GM18517 (cell line): Measurements from ENCODE around the gene GOLGA8B.
"Not testable (repeated sequence)": the region's sequence is repeated elsewhere in the genome, so short reads cannot be mapped to it uniquely, and the experiment has no call there.

Source experiments
- ATAC-seq: cut with Tn5 transposase; IDR thresholded peaks from one replicate; pipeline ENCODE4 v1.9.1; 2021; ENCODE audit warnings: mild to moderate bottlenecking, moderate library complexity; ENCODE audit not compliant: unreplicated experiment

GOLGA8B gene, protein sequence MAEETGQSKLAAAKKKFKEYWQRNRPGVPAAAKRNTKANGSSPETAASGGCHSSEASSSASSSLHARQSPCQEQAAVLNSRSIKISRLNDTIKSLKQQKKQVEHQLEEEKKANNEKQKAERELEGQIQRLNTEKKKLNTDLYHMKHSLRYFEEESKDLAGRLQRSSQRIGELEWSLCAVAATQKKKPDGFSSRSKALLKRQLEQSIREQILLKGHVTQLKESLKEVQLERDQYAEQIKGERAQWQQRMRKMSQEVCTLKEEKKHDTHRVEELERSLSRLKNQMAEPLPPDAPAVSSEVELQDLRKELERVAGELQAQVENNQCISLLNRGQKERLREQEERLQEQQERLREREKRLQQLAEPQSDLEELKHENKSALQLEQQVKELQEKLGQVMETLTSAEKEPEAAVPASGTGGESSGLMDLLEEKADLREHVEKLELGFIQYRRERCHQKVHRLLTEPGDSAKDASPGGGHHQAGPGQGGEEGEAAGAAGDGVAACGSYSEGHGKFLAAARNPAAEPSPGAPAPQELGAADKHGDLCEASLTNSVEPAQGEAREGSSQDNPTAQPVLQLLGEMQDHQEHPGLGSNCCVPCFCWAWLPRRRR

DNA sequence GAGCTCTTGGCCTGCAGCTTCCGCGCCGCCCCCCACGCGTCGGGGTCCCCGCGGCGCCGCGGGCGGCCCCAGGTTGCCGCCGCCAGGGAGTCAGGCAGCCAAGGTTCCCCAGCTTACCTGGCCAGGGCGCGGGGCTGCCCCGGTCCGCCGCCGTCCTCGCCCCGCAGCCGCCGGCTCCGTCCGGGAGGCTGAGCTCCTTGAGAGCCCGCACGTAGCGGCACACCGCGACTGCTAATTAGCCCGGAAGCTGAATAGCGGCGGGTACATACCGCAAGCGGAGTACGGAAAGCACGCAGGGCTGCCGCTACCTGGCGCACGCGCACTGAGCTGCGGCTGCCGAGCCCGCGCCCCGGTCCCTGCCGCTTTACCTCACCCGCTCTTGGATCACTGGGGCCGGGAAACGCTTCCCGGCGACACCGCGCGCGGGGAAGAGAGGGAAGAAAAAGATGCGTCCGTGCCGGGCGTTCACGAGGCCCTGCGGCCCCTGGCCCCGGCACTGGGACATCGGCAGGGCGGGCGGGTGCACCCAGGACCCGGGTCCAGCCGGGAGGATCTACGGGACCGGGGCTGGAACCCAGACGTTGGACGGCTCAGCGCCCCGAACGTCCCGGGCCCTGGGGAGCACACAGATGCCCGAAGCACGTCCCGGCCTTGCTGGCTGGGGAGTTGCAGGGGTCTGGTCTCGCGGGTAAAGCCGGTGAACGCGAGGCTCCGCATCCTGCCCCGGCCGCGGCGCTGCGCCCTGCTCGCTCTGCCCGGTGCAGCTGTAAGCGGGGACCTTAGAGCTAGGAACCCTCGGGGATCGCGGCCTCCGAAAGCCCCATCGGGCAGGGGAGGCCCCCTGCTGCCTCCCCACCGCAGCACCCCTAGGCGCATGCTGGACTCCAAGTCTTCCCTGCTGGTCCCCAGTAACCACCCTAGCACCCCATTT is at the start of gene GOLGA8B:
Gene GOLGA8B (minus strand): TSS at position 253 of the 931 bp plus-strand sequence. CDS start 47,739 bp downstream, outside the sequence.
- peak; percentile 66 for ATAC-seq

DNA sequence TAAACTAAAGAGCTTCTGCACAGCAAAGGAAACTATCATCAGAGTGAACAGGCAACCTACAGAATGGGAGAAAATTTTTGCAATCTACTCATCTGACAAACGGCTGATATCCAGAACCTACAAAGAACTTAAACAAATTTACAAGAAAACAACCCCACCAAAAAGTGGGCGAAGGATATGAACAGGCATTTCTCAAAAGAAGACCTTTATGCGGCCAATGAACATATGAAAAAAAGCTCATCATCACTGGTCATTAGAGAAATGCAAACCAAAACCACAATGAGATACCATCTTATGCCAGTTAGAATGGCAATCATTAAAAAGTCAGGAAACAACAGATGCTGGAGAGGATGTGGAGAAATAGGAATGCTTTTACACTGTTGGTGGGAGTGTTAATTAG is 49.7 kb upstream of the GOLGA8B start:
- ATAC-seq = not testable (repeated sequence)

DNA sequence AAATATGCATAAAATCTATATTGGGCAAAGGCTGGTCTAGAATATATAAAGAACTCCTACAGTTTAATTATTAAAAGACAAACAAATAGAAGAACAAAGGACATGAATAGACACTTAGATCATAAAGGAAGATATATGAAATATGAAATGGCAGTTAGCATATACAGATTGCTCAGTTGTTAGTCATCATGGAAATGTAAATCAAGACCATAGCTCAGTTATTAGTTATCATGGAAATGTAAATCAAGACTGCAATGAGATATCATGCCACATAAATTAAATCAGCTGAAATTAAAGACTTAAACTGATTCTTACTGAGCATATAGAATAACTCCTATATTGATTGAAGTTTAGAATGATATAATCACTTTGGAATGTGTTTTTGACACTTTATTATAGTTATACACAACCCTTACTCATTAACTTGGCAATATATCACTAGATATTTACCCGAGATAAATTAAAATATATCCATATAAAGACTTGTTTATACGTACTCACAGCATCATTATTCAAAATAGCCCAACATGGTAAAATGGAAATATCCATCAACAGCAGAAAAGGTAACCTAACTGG is 45.2 kb upstream of the GOLGA8B start:
- no peak for ATAC-seq

DNA sequence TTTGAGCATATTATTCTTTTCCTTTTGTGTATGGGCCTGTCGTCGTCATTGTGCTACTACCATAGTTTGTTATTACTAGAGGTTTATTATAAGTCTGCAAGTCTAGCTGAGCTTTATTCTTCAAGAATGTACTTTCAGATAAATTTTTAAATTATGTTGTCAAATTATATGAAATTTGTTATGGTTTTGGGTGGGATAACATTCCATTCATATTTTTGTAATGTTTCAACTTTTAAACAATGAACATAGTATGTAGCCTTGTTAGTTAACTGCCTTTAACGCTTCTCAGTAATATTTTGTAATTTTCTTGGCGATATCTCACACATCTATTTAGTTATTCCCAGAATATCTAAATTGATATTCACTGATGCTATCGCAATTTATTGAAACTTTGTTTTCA is 41.6 kb upstream of the GOLGA8B start:
- ATAC-seq = no peak

DNA sequence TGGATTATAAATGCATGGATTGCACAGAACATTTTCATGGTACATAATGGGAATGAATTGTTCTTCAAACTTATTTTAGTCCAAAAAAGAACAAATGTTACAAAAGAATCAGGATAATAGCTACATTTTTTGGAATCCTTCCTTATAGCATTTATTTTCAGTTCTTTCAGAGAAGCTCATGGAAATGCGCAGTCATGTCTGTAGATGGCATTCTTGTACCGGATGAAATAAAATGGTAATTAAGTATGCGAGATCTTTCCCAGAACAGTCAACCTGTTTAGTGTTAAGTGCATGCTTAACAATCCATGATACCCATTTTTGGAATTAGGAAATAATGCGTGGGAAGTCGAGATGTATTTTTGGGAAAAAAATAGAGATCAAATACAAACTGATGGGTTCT is 38.2 kb upstream of the GOLGA8B start:
- no peak for ATAC-seq

GRCh38 chr15:34620814-34621213 is 37.4 kb upstream of the GOLGA8B start:
- no peak for ATAC-seq

GRCh38 chr15:34620142-34620541 is 36.7 kb upstream of the GOLGA8B start:
- ATAC-seq = no peak

GRCh38 chr15:34619151-34619550 is 35.7 kb upstream of the GOLGA8B start:
- no peak for ATAC-seq

DNA sequence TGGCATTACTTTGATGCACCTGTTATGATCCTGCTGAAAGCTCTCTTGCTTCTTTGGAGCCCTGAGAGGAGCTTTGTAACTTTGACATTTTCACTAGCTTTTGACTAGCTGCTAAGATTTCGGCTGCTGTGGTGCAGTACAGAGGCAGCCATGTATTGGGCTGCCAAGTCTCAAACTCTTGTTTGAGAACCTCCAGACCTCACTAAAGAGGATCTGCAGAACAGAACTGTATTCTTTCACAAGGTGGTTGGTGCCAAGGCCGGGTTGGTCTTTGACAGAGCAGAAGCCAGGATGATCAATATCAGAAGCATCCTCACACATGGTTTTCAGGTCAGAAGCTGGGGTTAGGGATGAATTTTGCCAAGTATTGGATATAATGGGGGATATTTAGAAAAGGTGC is 34.6 kb upstream of the GOLGA8B start:
- no peak for ATAC-seq

GRCh38 chr15:34616613-34617012 is 33.2 kb upstream of the GOLGA8B start:
- ATAC-seq = no peak

GRCh38 chr15:34613997-34614396 is 30.5 kb upstream of the GOLGA8B start:
- no peak for ATAC-seq

DNA sequence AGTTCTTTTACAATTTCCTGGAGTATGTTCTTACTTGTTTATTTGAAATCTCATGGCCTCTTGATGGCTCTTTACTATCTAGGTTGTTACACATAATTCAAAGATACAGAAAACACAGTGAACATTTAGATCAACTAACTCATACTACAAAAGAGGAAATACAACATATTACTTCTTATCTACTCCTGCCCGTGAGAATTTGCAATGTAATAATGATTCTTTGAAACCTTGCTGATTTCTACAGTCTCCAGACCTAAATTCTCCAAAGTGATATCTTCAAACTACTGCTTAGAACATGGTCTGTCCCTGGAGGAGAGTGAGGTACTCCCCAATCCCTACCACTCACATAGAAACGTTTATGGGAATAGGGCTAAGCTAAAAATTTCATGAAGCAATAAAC is 29.9 kb upstream of the GOLGA8B start:
- ATAC-seq = no peak

DNA sequence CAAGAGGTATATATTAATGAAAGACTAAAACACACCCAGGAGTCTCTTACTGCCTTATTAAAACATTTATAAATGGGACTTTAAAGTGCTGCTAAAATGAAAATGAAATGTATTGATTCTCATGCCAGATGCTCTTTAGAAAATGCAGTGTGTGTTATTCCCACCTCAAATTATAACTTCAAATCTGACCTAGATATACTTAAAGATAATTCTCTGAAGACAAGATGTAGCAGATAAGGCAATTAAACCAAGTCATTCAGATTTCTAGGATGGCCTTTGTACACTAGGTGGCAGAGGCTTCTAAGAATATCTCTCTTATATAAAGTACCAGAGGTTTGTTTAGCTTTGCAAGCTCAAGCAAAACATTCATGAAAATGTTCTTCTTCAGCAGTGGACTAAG is 26.9 kb upstream of the GOLGA8B start:
- no peak for ATAC-seq

- ATAC-seq = no peak
Observed at GRCh38 chr15:34609102-34610057, 25.9 kb upstream of the GOLGA8B start.

DNA sequence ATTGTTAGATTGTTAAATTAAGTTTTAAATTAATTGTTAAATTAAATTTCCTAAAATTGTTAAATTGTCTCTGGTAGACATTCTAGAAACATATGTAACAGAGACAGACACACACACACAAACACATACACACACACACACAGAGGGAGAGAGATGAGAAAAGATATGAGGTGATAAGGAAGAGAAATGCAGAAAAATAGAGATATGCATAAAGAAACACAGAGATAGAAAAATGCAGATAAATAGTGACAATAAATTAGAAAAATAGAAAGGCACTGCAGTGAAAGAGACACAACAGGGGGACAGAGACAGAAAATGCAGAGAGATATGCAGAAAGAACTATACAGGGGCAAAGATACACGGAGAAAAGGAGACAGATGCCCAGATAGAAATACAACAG is 25.1 kb upstream of the GOLGA8B start:
- ATAC-seq = no peak

GRCh38 chr15:34607832-34608231 is 24.4 kb upstream of the GOLGA8B start:
- ATAC-seq = no peak

GRCh38 chr15:34606545-34606944 is 23.1 kb upstream of the GOLGA8B start:
- no peak for ATAC-seq

DNA sequence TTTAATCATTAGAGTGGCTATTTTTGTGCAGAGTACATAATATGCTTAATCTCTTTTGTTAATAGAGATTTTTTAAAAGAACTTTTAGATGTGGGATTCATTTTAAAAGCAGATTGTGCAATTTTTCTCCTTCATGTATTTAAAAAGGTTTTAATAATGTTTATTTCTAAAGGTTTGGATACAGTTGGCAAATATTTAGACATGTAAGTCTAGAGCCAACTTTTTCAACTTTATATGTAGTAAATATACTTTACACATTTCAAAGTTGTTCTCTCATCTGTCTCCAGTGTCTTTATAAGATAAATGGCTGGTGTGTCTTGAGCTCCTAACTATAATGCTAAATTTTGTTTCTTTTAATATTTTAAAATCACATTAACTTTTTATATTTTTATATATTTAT is 22.7 kb upstream of the GOLGA8B start:
- no peak for ATAC-seq

DNA sequence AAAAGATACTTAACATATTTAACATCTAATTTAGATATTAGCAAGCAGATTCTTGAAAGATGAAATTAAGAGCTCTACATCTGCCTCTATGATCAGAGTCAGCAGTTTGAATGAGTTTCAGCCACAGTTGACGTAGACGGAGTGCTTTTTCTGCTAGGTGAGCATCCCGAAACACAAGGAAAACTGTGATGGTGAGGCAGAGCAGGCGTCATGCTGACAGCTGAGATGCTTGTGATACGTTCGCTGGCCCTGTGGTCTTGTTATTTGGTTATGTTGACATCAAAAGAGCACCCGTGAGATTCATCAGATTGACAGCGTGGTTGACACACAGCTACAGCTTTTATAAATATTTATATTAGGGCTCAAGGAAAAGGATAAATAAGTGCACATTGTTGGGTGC is 19.6 kb upstream of the GOLGA8B start:
- ATAC-seq = no peak

DNA sequence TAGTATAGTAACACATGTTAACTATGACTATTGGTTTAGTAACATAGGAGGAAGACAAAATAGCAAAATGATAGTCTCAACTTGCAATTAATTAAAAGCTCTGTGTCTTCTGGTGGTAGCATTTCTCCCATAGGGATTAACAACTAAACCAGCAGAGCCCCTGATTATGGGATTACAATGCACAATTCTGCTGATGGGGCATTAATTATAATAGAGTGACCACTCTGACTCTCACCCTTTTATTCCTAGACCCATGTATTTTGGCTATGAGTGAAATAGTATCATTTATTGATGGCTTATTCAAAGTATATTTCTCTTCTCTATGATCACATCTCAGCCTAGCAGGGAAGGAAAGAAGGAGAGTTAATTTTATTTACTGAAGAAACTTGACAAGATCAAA is 17.5 kb upstream of the GOLGA8B start:
- ATAC-seq = no peak
